K562 (cell line): ENCODE results near the gene TBCCD1. TPM values are rescaled to one million over a fixed set of nuclear protein-coding genes. Genes with fewer than 3 reads are reported as not detected.

Experiments used
- AFF1 ChIP-seq, 2 experiments: fragments of 450-650 bp; IDR thresholded peaks; 2 replicates each; pipeline ENCODE4 v1.6.1; 2018; ENCODE audit warnings: mild to moderate bottlenecking in 2 of 2, low read depth in 1 of 2; ENCODE audit not compliant: partially characterized antibody in 2 of 2
- ATF1 ChIP-seq, 2 experiments: fragments of 450-650 bp in 1 of 2; IDR thresholded peaks; 2 replicates each; pipeline ENCODE4 v1.6.1; 2016; ENCODE audit warnings: missing compliant biosample characterization in 1 of 2, missing genetic modification characterization in 1 of 2
- CREB1 ChIP-seq, 2 experiments: sonication (generic) in 1 of 2; formaldehyde crosslinking in 1 of 2; IDR thresholded peaks; 2 replicates each; pipeline versions ENCODE4 v1.6.1 to v1.8.0; 2012 to 2022; ENCODE audit warnings: inconsistent platforms in 1 of 2, mild to moderate bottlenecking in 1 of 2, missing genetic modification reagents in 1 of 2, moderate library complexity in 1 of 2
- DACH1 ChIP-seq: fragments of 450-650 bp; IDR thresholded peaks from 2 replicates; pipeline ENCODE4 v1.6.1; 2018; ENCODE audit not compliant: partially characterized antibody
- EP300 ChIP-seq: IDR thresholded peaks from 2 replicates; pipeline ENCODE4 v1.6.1; 2012; ENCODE audit warnings: low read length, improper control_type of control experiment
- IRF1 ChIP-seq: sonication (generic); formaldehyde crosslinking; IDR thresholded peaks from 2 replicates; pipeline ENCODE4 v1.8.0; 2022; ENCODE audit warnings: missing genetic modification reagents, mild to moderate bottlenecking, borderline replicate concordance
- MLLT1 ChIP-seq, 2 experiments: fragments of 450-650 bp; IDR thresholded peaks; 2 replicates each; pipeline ENCODE4 v1.6.1; 2016
- MYC ChIP-seq, 2 experiments: fragments of 250-450 bp in 1 of 2; sonication (Bioruptor Pico) in 1 of 2; IDR thresholded peaks; 2 replicates each; pipeline versions ENCODE4 v1.5.1 to v1.6.1; 2012 to 2021; ENCODE audit warnings: low read depth in 2 of 2, borderline replicate concordance in 1 of 2, improper control_type of control experiment in 1 of 2, low read length in 1 of 2, mild to moderate bottlenecking in 1 of 2, moderate library complexity in 1 of 2
- NCOA2 ChIP-seq, 2 experiments: fragments of 450-650 bp; IDR thresholded peaks; 2 replicates each; pipeline ENCODE4 v1.6.1; 2018; ENCODE audit warnings: mild to moderate bottlenecking in 2 of 2, moderate library complexity in 1 of 2; ENCODE audit not compliant: partially characterized antibody in 2 of 2
- PTTG1 ChIP-seq: fragments of 450-650 bp; IDR thresholded peaks from 2 replicates; pipeline ENCODE4 v1.6.1; 2016; ENCODE audit warnings: low read depth, mild to moderate bottlenecking, missing genetic modification characterization, missing compliant biosample characterization
- PYGO2 ChIP-seq: fragments of 450-650 bp; IDR thresholded peaks from 2 replicates; pipeline ENCODE4 v1.6.1; 2016; ENCODE audit warnings: mild to moderate bottlenecking, missing genetic modification characterization, moderate library complexity, missing compliant biosample characterization
- RBM39 ChIP-seq: fragments of 200-400 bp; formaldehyde crosslinking; optimal IDR thresholded peaks from 2 replicates; pipeline ENCODE3; 2018; ENCODE audit warnings: low read depth, low read length
- SMAD2 ChIP-seq: fragments of 150-350 bp; IDR thresholded peaks from 2 replicates; pipeline ENCODE4 v1.6.1; 2014; ENCODE audit warnings: low read depth, mild to moderate bottlenecking, low read length
- STAT5A ChIP-seq: IDR thresholded peaks from 2 replicates; pipeline ENCODE4 v1.6.1; 2012; ENCODE audit warnings: low read length, inconsistent platforms, borderline replicate concordance
- TGIF2 ChIP-seq: sonication (generic); formaldehyde crosslinking; IDR thresholded peaks from 2 replicates; pipeline ENCODE4 v1.8.1; 2022; ENCODE audit warnings: mild to moderate bottlenecking, missing genetic modification reagents, moderate library complexity
- ZFP36 ChIP-seq: fragments of 150-350 bp; IDR thresholded peaks from 2 replicates; pipeline ENCODE4 v1.6.1; 2018; ENCODE audit warnings: low read length, low read depth; ENCODE audit not compliant: partially characterized antibody
- ZNF512 ChIP-seq: IDR thresholded peaks from 2 replicates; pipeline ENCODE4 v1.6.1; 2016; ENCODE audit warnings: missing genetic modification characterization, missing compliant biosample characterization
- ZNF766 ChIP-seq: fragments of 200-800 bp; sonication (Bioruptor generic); conservative IDR thresholded peaks from 2 replicates; pipeline ENCODE4 v1.6.1; 2016; ENCODE audit warnings: missing genetic modification characterization, missing compliant biosample characterization
- polyA plus RNA-seq, 8 experiments: library from polyadenylated mRNA; depleted of rRNA in 4 of 8; stranded (reverse) in 5 of 8; unstranded in 3 of 8; fragments of >200 nt; fragmentation: Nextera tagmentation in 2 of 8; fragmentation: Illumina TruSeq in 1 of 8; extraction: Ambion mirVana in 2 of 8; extraction: Trizol in 1 of 8; gene quantifications; 2 replicates each; pipeline versions ENCODE4 v1.2.1 to v1.2.3, GENCODE V29; 2011 to 2014; ENCODE audit warnings: inconsistent platforms in 1 of 8, missing spikeins in 1 of 8
- total RNA-seq, 7 experiments: library from RNA; depleted of rRNA in 6 of 7; stranded (reverse); fragments of >200 nt in 6 of 7; fragmentation: Illumina TruSeq in 2 of 7; extraction: Trizol in 2 of 7; gene quantifications; 2 replicates each; pipeline versions ENCODE4 v1.2.1 to v1.2.3, GENCODE V29; 2011 to 2021; ENCODE audit warnings: low replicate concordance in 1 of 7

Gene TBCCD1
- total and polyA plus RNA-seq, 9 of the 15 experiments (the other 6 are each of a cell fraction or from before 2014, with no cell fraction given): 17.7 to 31.1 (median 21.2) TPM

- TF ChIP-seq AFF1 (IDR thresholded peaks at IDR 0.05; ENCODE audit: low read depth in 1 of 2, partially characterized antibody in 2 of 2) (no peak), PTTG1 (tag) (no peak), STAT5A (0 out of 2 replicates have a peak, but pooled peaks have one; percentile 22), MLLT1 (IDR thresholded peaks at IDR 0.05) (peak in 1 of 2 experiments; percentile 23; a peak in 1 of 4 replicates), CREB1 (IDR thresholded peaks at IDR 0.05) (peak; percentile 84), CREB1 (CRISPR knock-in tag; IDR thresholded peaks at IDR 0.05) (peak; percentile 70; the same call in 1 of the 2 replicates), NCOA2 (IDR thresholded peaks at IDR 0.05; ENCODE audit: partially characterized antibody in 2 of 2) (no peak), SMAD2 (no peak), TGIF2 (no peak), ZNF766 (CRISPR knock-in tag) (no peak), ZNF512 (tag) (no peak), IRF1 (CRISPR knock-in tag) (no peak), RBM39 (no peak), MYC (IDR thresholded peaks at IDR 0.05; ENCODE audit: low read depth, low read length) (peak; percentile 58; the same call in 1 of the 2 replicates), MYC (CRISPR knock-in tag; IDR thresholded peaks at IDR 0.05; ENCODE audit: borderline replicate concordance, low read depth) (no peak), EP300 (peak; percentile 26; the same call in 1 of the 2 replicates), ZFP36 (no peak), DACH1 (peak; percentile 38), PYGO2 (tag) (no peak), ATF1 (CRISPR knock-in tag; IDR thresholded peaks at IDR 0.05) (no peak), ATF1 (tag; IDR thresholded peaks at IDR 0.05) (peak; percentile 60)
These were observed at the start of gene TBCCD1 (continued) for GRCh38 chr3:186567072-186567921.
